ENCODE measurements around the gene SPP2. TPM values are rescaled to one million over a fixed set of nuclear protein-coding genes. Genes with fewer than 3 reads are reported as not detected.

SPP2 gene, protein sequence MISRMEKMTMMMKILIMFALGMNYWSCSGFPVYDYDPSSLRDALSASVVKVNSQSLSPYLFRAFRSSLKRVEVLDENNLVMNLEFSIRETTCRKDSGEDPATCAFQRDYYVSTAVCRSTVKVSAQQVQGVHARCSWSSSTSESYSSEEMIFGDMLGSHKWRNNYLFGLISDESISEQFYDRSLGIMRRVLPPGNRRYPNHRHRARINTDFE
- total RNA-seq (not detected in 2 replicates), polyA plus RNA-seq (not detected in 2 replicates), polyA minus RNA-seq (ENCODE audit: low replicate concordance) (not detected in 2 replicates)
- polyA plus RNA-seq (2012): not detected in 2 replicates

DNA sequence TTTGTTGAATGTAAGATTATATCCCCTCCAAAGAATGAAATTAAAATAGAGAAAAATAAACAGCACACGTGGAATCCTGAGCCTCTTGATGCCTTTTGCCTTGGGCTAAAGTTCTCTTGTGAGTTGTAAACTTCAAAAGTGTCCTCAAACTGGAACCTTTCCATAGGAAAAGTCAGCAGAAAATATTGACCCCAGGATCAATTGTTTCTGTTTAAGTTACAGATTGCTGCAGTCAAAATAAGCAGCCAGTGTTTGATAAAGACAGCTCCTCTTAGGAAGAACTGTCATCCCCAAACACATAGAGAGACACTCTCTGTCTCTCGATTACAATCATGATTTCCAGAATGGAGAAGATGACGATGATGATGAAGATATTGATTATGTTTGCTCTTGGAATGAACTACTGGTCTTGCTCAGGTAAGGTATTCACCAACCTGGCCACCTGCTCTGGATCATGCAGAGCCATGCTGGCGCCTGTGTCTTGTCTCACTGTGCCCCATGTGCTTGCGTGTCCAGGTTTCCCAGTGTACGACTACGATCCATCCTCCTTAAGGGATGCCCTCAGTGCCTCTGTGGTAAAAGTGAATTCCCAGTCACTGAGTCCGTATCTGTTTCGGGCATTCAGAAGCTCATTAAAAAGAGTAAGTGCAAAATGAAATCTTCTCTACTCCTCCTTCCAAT, at the start of gene SPP2:
SPP2 (plus strand) TSS at position 248 of the 681 bp plus-strand sequence; CDS start at position 333, 85 bp downstream.
- Histone ChIP-seq H3K36me3 (ENCODE audit: control insufficient read depth, insufficient read depth, low read length) (no peaks in the 10 kb centered on the region), H3K4me3 (replicated peaks in 1 of 4; ENCODE audit: control extremely low read depth in 1 of 4, insufficient read depth in 1 of 4, low read depth in 3 of 4, low read length in 4 of 4) (no peak within 1 kb of the TSS), H2AFZ (ENCODE audit: low read length) (no peak within 1 kb of the TSS), H3K27me3 (ENCODE audit: control insufficient read depth, insufficient read depth, low read length) (no peaks in the 10 kb centered on the region), H3K4me2 (ENCODE audit: extremely low read depth, insufficient read depth, low read length) (no peak within 1 kb of the TSS), H3K9me3 (ENCODE audit: control insufficient read depth, insufficient read depth, low read depth, low read length) (no peaks in the 10 kb centered on the region), H3K4me1 (ENCODE audit: control insufficient read depth, extremely low read depth, insufficient read depth, low read length) (no peaks in the 10 kb centered on the region), H4K20me1 (ENCODE audit: control insufficient read depth, extremely low read depth, insufficient read depth, low read length) (no peaks in the 10 kb centered on the region), H3K9ac (ENCODE audit: insufficient read depth, low read length) (no peak within 1 kb of the TSS), H3K79me2 (ENCODE audit: control insufficient read depth, insufficient read depth, low read length) (no peaks in the 10 kb centered on the region), H3K27ac (ENCODE audit: insufficient read depth, low read length) (no peak within 1 kb of the TSS)
- TF ChIP-seq EZH2 (IDR thresholded peaks at IDR 0.05; ENCODE audit: low read length, missing control alignments): no peak
- TF ChIP-seq, protein P1, sequence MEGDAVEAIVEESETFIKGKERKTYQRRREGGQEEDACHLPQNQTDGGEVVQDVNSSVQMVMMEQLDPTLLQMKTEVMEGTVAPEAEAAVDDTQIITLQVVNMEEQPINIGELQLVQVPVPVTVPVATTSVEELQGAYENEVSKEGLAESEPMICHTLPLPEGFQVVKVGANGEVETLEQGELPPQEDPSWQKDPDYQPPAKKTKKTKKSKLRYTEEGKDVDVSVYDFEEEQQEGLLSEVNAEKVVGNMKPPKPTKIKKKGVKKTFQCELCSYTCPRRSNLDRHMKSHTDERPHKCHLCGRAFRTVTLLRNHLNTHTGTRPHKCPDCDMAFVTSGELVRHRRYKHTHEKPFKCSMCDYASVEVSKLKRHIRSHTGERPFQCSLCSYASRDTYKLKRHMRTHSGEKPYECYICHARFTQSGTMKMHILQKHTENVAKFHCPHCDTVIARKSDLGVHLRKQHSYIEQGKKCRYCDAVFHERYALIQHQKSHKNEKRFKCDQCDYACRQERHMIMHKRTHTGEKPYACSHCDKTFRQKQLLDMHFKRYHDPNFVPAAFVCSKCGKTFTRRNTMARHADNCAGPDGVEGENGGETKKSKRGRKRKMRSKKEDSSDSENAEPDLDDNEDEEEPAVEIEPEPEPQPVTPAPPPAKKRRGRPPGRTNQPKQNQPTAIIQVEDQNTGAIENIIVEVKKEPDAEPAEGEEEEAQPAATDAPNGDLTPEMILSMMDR (conservative IDR thresholded peaks at IDR 0.05 in 1 of 2, IDR thresholded peaks at IDR 0.05 in 1 of 2; ENCODE audit: low read depth in 1 of 2, low read length in 2 of 2): no peak
- peak in 1 of 2 donors; percentile 59 for DNase-seq (ENCODE audit: low read depth in 2 of 2)

DNA sequence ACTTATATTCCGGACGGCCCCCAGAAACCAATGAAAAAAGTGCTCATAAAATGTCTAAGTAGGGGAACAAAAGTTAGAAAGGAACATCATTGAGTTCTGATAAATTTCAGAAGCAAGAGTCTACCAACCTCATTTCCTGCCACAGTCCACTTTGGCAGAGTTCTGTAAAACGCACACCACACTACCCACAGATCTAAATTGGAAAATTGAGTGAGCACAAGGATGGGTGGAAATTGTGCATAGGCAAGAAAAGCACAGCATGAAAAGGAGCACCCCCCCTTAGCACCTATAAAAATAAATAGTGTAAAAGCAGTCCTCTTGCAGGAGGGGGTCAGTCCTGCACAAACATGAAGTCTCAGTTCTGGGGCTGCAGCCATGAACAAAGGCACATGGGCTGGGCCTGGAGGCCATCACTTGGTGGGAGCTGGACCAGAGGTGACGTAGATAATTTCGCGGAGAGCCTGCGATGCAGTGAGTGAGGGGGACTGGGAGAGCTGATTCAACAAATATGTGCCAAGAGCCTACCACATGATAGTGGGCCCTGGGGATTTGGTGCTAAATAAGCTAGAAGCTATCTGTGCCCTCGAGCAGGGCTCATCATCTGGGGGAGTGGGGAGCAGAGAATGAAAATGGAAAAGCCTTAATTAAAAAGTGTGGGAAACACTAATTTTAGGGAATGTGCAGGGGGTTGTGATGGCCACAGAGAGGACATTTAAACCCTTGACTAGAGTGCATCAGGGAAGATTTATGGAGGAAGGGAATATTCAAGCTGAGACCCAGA, 48.9 kb upstream of the SPP2 start:
- Histone ChIP-seq H3K9me3 (ENCODE audit: control insufficient read depth, insufficient read depth, low read depth, low read length) (no peaks in the 10 kb centered on the region), H3K4me3 (replicated peaks in 1 of 4; ENCODE audit: control extremely low read depth in 1 of 4, insufficient read depth in 1 of 4, low read depth in 3 of 4, low read length in 4 of 4) (no peak overlapping the region), H3K4me1 (ENCODE audit: control insufficient read depth, extremely low read depth, insufficient read depth, low read length) (peaks cover 4% of the 10 kb centered on the region), H3K79me2 (ENCODE audit: control insufficient read depth, insufficient read depth, low read length) (no peaks in the 10 kb centered on the region), H3K36me3 (ENCODE audit: control insufficient read depth, insufficient read depth, low read length) (no peaks in the 10 kb centered on the region), H2AFZ (ENCODE audit: low read length) (no peak overlapping the region), H3K4me2 (ENCODE audit: extremely low read depth, insufficient read depth, low read length) (no peak overlapping the region), H3K9ac (ENCODE audit: insufficient read depth, low read length) (no peak overlapping the region), H4K20me1 (ENCODE audit: control insufficient read depth, extremely low read depth, insufficient read depth, low read length) (no peaks in the 10 kb centered on the region), H3K27ac (ENCODE audit: insufficient read depth, low read length) (no peak overlapping the region), H3K27me3 (ENCODE audit: control insufficient read depth, insufficient read depth, low read length) (no peaks in the 10 kb centered on the region)
- DNase-seq (ENCODE audit: low read depth in 2 of 2): no peak
- no peak for TF ChIP-seq EZH2 (IDR thresholded peaks at IDR 0.05; ENCODE audit: low read length, missing control alignments)
- TF ChIP-seq, protein P1 (conservative IDR thresholded peaks at IDR 0.05 in 1 of 2, IDR thresholded peaks at IDR 0.05 in 1 of 2; ENCODE audit: low read depth in 1 of 2, low read length in 2 of 2): no peak

DNA sequence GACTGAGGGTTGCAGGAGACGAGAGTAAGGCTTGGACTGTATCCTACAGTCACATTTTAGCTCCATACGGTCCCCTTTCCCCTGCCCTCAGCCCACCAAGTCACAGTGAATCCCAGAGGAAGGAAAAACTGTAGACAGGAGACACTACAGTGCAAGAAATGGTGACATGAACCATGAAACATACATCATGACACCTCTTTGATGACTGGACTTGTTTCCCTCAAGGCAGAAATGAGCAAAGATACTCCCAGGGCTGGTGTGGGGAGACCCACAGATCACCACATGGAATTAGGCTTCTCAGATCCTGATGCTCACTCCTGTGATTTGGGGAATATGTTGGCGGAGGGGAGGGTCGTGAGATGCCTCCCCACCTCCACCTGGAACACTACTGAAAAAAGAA, 48.2 kb upstream of the SPP2 start:
- no peak overlapping the region for H3K27ac ChIP-seq (ENCODE audit: insufficient read depth, low read length)
- H3K4me3 ChIP-seq (replicated peaks in 1 of 4; ENCODE audit: control extremely low read depth in 1 of 4, insufficient read depth in 1 of 4, low read depth in 3 of 4, low read length in 4 of 4): no peak overlapping the region
- H3K79me2 ChIP-seq (ENCODE audit: control insufficient read depth, insufficient read depth, low read length): no peaks in the 10 kb centered on the region
- TF ChIP-seq, protein P1 (conservative IDR thresholded peaks at IDR 0.05 in 1 of 2, IDR thresholded peaks at IDR 0.05 in 1 of 2; ENCODE audit: low read depth in 1 of 2, low read length in 2 of 2): no peak
- no peak for TF ChIP-seq EZH2 (IDR thresholded peaks at IDR 0.05; ENCODE audit: low read length, missing control alignments)
- peaks cover 4% of the 10 kb centered on the region for H3K4me1 ChIP-seq (ENCODE audit: control insufficient read depth, extremely low read depth, insufficient read depth, low read length)
- no peak overlapping the region for H2AFZ ChIP-seq (ENCODE audit: low read length)
- H3K36me3 ChIP-seq (ENCODE audit: control insufficient read depth, insufficient read depth, low read length): no peaks in the 10 kb centered on the region
- H3K27me3 ChIP-seq (ENCODE audit: control insufficient read depth, insufficient read depth, low read length): no peaks in the 10 kb centered on the region
- H4K20me1 ChIP-seq (ENCODE audit: control insufficient read depth, extremely low read depth, insufficient read depth, low read length): no peaks in the 10 kb centered on the region
- no peak for DNase-seq (ENCODE audit: low read depth in 2 of 2)
- no peak overlapping the region for H3K9ac ChIP-seq (ENCODE audit: insufficient read depth, low read length)
- H3K4me2 ChIP-seq (ENCODE audit: extremely low read depth, insufficient read depth, low read length): no peak overlapping the region
- no peaks in the 10 kb centered on the region for H3K9me3 ChIP-seq (ENCODE audit: control insufficient read depth, insufficient read depth, low read depth, low read length)

All from fibroblast of lung (primary cell).